A549 (cell line): ENCODE measurements around the gene EPN2.

Source experiments
- BHLHE40 ChIP-seq: IDR thresholded peaks from 2 replicates; pipeline ENCODE4 v1.6.1; 2012; ENCODE audit warnings: low read depth, low read length, inconsistent platforms
- CHD2 ChIP-seq: fragments of 150-350 bp; IDR thresholded peaks from 2 replicates; pipeline ENCODE4 v1.6.1; 2014; ENCODE audit warnings: low read length; ENCODE audit not compliant: partially characterized antibody
- CTCF ChIP-seq: fragments of >200 bp; sonication (Bioruptor Twin); formaldehyde crosslinking; IDR thresholded peaks from 3 replicates; pipeline ENCODE4 v1.5.1; 2016

DNA sequence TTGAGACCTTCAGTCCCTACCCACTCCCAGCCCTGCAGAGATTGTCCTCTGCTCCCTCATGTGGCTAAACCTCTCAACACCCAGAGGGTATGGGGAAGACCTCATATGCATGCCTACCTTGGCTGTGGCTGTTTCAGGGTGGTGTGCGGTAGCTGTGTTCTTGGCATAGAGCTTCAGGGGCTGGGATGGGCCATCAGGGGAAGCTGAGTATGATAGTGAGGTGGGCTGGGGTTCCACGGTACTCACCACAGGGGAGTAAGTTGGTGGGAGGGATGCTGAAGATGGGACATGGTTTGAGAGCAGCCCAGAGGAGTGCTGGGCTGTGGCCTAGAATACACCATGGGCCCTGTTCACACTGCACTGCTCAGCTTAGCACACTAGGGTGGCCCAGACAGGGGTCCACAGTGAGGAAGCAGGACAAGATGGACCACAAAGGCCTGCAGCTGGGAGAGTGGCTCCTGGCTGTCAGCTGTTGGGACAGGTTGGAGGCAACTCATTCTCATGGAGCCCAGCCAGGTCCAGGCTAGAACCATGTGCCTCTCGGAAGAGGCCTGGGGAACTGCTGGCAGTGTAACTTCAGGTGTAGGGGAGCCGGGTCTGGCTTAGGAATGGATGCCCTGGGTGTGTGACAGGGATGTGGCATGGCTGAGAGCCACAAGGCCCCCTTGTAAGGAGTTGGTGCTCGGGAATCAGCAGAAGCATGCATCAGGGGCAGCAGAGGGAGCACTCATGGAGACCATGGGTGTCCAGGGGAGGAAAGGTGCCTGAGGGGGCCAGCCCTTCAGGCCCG lies 146.7 kb downstream of the EPN2 start:
- TF ChIP-seq CTCF (no peak), CHD2 (no peak), BHLHE40 (no peak)
